Pulmonary artery endothelial cell (primary cell): Measurements from ENCODE around the gene ABCD1. TPM values are rescaled to one million over a fixed set of nuclear protein-coding genes. Genes with fewer than 3 reads are reported as not detected.
"Not testable (repeated sequence)": the region's sequence is repeated elsewhere in the genome, so short reads cannot be mapped to it uniquely, and the experiment has no call there.

ENCODE experiments used
- DNase-seq: peaks from one replicate; pipeline ENCODE4 v3.0.0-alpha.2; 2011; ENCODE audit warnings: low read depth, low spot score
- total RNA-seq: library from RNA; depleted of rRNA; stranded (reverse); fragments of >200 nt; gene quantifications from 2 replicates; pipeline ENCODE4 v1.2.3, GENCODE V29; 2014

The ABCD1 gene
- total RNA-seq, 1 donor from 2014 or later, result 9.6 TPM

GRCh38 chrX:153734871-153735270, 10.2 kb downstream of the ABCD1 start:
- DNase-seq, result no peak

- no peak for DNase-seq
Observed at GRCh38 chrX:153735274-153735673, 10.6 kb downstream of the ABCD1 start.

- DNase-seq, result no peak
Observed at GRCh38 chrX:153736071-153736820, 11.6 kb downstream of the ABCD1 start.

GRCh38 chrX:153736871-153737441, 12.3 kb downstream of the ABCD1 start:
- no peak for DNase-seq

- DNase-seq, result no peak
Observed at GRCh38 chrX:153738056-153738605, 13.5 kb downstream of the ABCD1 start.

DNA sequence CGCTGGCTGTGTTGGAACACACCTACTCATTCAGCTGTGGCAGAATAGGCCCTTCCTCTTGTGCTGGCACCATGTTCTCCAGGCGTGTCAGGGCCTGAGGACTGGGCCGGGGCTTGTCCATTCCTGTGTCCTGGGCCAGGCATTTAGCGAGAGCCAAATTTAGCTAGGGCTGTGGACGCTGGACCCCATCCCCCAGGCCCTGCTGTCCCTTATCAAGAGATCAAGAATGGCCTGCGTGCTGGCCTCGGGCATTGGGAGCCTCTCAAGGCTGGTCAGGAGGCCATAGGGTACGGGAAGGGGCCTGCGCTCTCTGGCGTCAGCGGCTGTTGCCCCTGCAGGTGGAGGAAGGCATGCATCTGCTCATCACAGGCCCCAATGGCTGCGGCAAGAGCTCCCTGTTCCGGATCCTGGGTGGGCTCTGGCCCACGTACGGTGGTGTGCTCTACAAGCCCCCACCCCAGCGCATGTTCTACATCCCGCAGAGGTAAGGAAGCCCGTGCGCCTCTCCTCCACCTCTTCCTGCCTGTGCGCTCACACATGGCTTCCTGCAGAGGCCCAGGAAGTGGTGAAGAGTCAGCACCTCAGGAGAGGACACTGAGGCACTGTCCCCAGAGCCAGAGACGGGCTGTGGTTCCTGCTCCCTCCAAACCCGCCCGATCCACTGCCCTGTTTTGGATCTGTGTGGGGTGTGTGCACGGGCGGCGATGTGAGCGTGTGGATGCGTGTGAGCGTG, 15.3 kb downstream of the ABCD1 start:
- no peak for DNase-seq

GRCh38 chrX:153740631-153741222, 16.1 kb downstream of the ABCD1 start:
- no peak for DNase-seq

- no peak for DNase-seq
Observed at GRCh38 chrX:153741446-153741845, 16.8 kb downstream of the ABCD1 start.

DNA sequence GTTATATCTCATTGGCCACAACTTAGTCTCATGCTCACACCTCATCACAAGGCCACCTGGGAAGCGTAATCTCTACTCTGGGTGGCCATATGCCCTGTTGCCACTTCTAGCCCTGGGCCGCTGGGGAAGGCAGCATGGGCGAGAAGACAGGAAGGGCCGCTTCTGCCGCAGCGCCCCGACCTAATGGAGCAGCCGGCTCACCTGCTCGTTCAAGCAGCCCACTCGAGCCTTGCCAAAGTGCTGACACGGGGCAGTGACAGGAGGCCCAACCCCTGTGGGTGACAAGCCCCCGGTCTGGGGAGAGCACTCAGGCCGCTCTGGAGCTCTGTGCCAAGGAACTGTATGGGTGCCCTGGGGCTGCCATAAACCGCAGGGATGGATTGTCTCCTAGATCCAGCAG, 17.5 kb downstream of the ABCD1 start:
- not testable (repeated sequence) for DNase-seq

- DNase-seq, result not testable (repeated sequence)
Observed at GRCh38 chrX:153742796-153743467, 18.3 kb downstream of the ABCD1 start.

GRCh38 chrX:153743468-153744209, 19.0 kb downstream of the ABCD1 start:
- not testable (repeated sequence) for DNase-seq

DNA sequence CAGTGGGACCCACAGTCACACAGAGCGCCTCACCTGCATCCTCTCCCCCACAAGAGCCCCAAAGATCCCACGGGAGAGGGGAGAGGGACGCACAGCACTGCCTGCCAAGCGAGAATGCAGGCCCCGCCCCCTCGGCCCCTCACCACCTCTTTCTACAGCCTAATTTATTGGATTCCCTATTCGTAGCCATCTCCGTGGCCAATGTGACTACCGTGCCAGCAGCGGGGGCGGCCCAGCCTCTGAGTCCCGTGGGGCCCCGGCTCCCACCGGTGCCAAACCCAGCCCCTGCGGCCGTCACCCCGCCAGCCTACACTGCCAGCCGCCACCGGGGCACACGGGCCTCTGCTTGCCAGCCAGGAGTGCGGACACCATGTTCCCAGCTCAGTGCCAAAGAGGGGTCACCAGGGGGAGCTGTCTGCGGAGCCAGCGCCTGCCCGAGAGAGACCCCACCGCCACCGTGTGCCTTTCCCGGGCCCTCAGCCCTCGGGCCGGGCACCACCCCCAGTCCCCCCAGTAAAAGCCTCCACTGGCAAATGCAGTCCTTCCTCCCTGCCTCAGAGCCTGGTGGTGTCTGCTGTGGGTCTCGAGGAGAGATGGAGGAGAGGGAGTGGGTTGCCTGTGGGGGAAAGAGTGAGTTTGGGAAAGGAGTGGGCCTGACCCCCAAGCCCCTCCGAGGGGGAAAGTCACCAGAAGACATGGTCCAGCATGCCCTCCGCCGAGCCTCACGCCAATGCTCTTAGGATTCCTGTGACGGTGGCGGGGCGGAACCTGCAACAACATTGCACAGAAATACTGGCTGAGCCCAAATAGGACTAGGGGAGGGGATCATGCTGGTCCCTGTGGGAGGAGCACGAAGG, 19.8 kb downstream of the ABCD1 start:
- no peak for DNase-seq

GRCh38 chrX:153745067-153745433, 20.4 kb downstream of the ABCD1 start:
- not testable (repeated sequence) for DNase-seq

DNA sequence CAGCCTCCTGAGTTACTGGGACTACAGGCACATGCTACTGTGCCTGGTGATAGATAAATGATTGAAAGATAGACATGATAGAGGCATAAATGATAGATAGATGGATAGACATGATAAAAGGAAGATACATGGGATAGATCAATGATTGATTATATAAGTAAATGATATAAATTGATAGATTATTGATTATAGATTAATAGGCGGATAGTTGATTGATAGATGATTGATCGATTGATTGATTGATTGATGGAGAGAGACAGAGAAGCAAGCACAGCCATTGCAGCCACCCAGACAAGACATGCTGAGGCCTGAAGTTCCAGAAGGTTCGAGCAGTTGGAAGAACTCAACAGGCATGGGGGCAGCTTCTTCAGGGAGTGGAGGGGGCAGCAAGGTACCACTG, 21.7 kb downstream of the ABCD1 start:
- DNase-seq, result no peak

GRCh38 chrX:153746991-153747390, 22.3 kb downstream of the ABCD1 start:
- DNase-seq, result not testable (repeated sequence)

DNA sequence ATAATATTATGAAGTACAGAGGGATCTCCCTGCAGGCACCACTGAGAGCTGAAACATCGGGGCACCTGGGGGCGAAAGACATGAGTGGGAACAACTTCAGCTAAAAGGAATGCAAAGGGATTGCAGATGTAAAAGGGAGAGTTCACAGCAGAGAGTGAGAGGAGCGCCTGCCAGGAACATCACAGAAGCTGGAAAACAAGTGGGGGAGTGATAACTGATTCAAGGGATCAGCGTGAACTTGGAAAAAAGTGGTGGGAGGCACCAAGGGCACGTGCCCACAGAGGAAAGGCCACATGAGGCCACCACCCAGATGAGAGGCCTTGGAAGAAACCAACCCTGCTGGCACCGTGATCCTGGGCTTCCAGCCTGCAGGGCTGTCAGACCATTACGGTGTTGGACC, 24.4 kb downstream of the ABCD1 start:
- not testable (repeated sequence) for DNase-seq

DNA sequence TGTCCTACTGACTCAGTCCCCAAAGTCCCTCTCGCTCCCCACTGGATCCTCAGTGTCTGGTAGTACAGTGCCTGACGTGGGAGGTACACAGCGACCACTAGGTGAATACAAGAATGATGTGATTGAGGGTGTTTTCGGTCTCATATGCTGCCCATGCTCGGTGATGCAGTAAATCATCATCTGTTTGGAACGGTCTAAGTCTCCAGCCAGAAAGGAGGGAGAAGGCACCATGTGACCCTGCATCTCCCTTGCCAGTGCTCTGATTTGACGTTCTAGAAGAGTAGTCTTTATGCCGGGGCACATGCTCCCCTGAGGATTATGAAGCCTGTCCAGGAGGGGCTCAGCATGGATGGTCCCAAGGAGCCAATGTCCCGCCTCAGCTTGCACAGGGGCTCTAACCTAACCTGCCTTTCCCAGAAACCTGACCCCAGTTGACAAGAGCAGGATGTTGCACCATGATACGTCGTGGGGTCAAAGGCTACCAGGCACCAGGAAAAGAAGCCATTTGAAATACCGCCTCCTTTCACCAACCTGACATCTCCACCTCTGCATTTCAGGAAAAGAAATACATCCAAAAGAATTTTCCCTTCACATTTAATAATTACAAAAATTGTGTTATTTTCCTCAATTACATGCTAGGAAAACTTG, 25.6 kb downstream of the ABCD1 start:
- DNase-seq, result no peak

- no peak for DNase-seq
Observed at GRCh38 chrX:153755136-153755535, 30.5 kb downstream of the ABCD1 start.

DNA sequence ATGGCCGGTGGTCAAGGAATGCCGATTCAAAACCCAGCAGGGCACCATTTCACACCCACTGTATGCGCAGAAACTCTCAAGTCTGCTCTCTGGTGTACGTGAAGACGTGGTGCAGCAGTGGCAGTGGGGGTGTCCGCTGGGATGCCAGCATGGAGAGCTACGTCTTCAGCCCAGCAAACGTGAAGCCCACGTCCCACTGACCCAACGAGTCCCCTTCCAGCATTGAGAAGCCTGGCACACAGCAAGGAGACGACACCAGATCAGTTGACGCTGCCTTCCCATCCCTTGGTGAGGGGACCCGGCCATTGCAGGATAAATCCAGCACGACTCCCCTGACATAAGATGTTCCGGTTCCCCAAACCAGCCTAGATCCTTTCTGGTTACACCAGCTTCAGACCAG, 37.2 kb downstream of the ABCD1 start:
- DNase-seq, result no peak
